GM23338 (cell line): Measurements from ENCODE around the gene APOLD1. TPM values are rescaled to one million over a fixed set of nuclear protein-coding genes. Genes with fewer than 3 reads are reported as not detected.

Experiments used
- ATAC-seq: fragments of 200-7000 bp; cut with Tn5 transposase; 3 replicates; pipeline ENCODE4 v1.9.1; 2020
- DNase-seq: peaks from one replicate; pipeline ENCODE4 v3.0.0-alpha.2; 2015; ENCODE audit warnings: low spot score
- H2AFZ ChIP-seq: fragments of 200-600 bp; sonication (generic); 2 replicates; pipeline ENCODE4 v1.8.0; 2016; ENCODE audit warnings: antibody characterized with exemption, mild to moderate bottlenecking, moderate library complexity
- H3F3A ChIP-seq: fragments of 200-600 bp; sonication (generic); replicated peaks from 2 replicates; pipeline ENCODE4 v1.8.0; 2017; ENCODE audit warnings: antibody characterized with exemption, mixed run types, low read depth
- H3K27ac ChIP-seq: fragments of 200-600 bp; sonication (generic); 2 replicates; pipeline ENCODE4 v1.6.1; 2016; ENCODE audit warnings: low read depth
- H3K27me3 ChIP-seq: fragments of 200-600 bp; sonication (generic); 2 replicates; pipeline ENCODE4 v1.8.0; 2016; ENCODE audit warnings: mild to moderate bottlenecking, mixed run types, moderate library complexity; ENCODE audit not compliant: insufficient read depth
- H3K36me3 ChIP-seq: fragments of 200-600 bp; sonication (generic); 2 replicates; pipeline ENCODE4 v1.8.0; 2016; ENCODE audit warnings: mild to moderate bottlenecking; ENCODE audit not compliant: insufficient read depth
- H3K4me1 ChIP-seq: fragments of 200-600 bp; sonication (generic); 2 replicates; pipeline ENCODE4 v1.8.0; 2016; ENCODE audit warnings: mild to moderate bottlenecking, moderate library complexity; ENCODE audit not compliant: insufficient read depth
- H3K4me2 ChIP-seq: fragments of 200-600 bp; sonication (generic); 2 replicates; pipeline ENCODE4 v1.7.1; 2017; ENCODE audit warnings: mixed run types
- H3K4me3 ChIP-seq: fragments of 200-600 bp; sonication (generic); 2 replicates; pipeline ENCODE4 v1.6.1; 2016; ENCODE audit warnings: mixed run types
- H3K79me2 ChIP-seq: fragments of 200-600 bp; sonication (generic); replicated peaks from 2 replicates; pipeline ENCODE4 v1.8.0; 2017; ENCODE audit warnings: mild to moderate bottlenecking; ENCODE audit not compliant: insufficient read depth
- H3K9me2 ChIP-seq: fragments of 200-600 bp; sonication (generic); 2 replicates; pipeline ENCODE4 v1.8.0; 2017; ENCODE audit not compliant: insufficient read depth
- H4K20me1 ChIP-seq: fragments of 200-600 bp; sonication (generic); replicated peaks from 2 replicates; pipeline ENCODE4 v1.8.0; 2017; ENCODE audit warnings: mild to moderate bottlenecking; ENCODE audit not compliant: insufficient read depth
- H3K27ac Mint-ChIP-seq: 2 replicates; pipeline ENCODE4 v1.8.0; 2020; ENCODE audit warnings: inconsistent platforms, mild to moderate bottlenecking, moderate library complexity, mixed read lengths
- H3K27me3 Mint-ChIP-seq: 3 replicates; pipeline ENCODE4 v1.8.0; 2022; ENCODE audit warnings: low read depth, mild to moderate bottlenecking, moderate library complexity, mixed read lengths, inconsistent platforms; ENCODE audit not compliant: insufficient read depth, poor library complexity
- H3K36me3 Mint-ChIP-seq: 3 replicates; pipeline ENCODE4 v1.8.0; 2021; ENCODE audit warnings: low read depth, mild to moderate bottlenecking, inconsistent platforms, moderate library complexity, mixed read lengths
- H3K4me1 Mint-ChIP-seq: 3 replicates; pipeline ENCODE4 v1.8.0; 2020; ENCODE audit warnings: mild to moderate bottlenecking, inconsistent platforms, mixed read lengths
- H3K4me3 Mint-ChIP-seq: 3 replicates; pipeline ENCODE4 v1.8.0; 2021; ENCODE audit warnings: moderate library complexity, mild to moderate bottlenecking, inconsistent platforms, mixed read lengths
- H3K9me3 Mint-ChIP-seq: 3 replicates; pipeline ENCODE4 v1.8.0; 2020; ENCODE audit warnings: moderate library complexity, mild to moderate bottlenecking, inconsistent platforms, mixed read lengths
- CREB1 ChIP-seq: fragments of 250-450 bp; sonication (Bioruptor Pico); IDR thresholded peaks from 2 replicates; pipeline ENCODE4 v1.5.0; 2020; ENCODE audit warnings: low read depth, mild to moderate bottlenecking, moderate library complexity
- EZH2 ChIP-seq: fragments of 200-600 bp; sonication (generic); IDR thresholded peaks from one replicate; pipeline ENCODE4 v1.8.0; 2017; ENCODE audit warnings: antibody characterized with exemption, mild to moderate bottlenecking, low read depth; ENCODE audit not compliant: unreplicated experiment
- EZH2phosphoT487 ChIP-seq: fragments of 200-600 bp; sonication (generic); IDR thresholded peaks from one replicate; pipeline ENCODE4 v1.8.1; 2018; ENCODE audit warnings: antibody characterized with exemption; ENCODE audit not compliant: unreplicated experiment
- JUNB ChIP-seq: IDR thresholded peaks from one replicate; pipeline ENCODE4 v1.6.1; 2016; ENCODE audit warnings: antibody characterized with exemption; ENCODE audit not compliant: unreplicated experiment
- NANOG ChIP-seq: IDR thresholded peaks from 2 replicates; pipeline ENCODE4 v1.6.1; 2016; ENCODE audit warnings: antibody characterized with exemption, borderline replicate concordance
- POLR2AphosphoS5 ChIP-seq: IDR thresholded peaks from 2 replicates; pipeline ENCODE4 v1.6.1; 2016; ENCODE audit warnings: antibody characterized with exemption, low read depth
- STAT1 ChIP-seq: IDR thresholded peaks from one replicate; pipeline ENCODE4 v1.6.1; 2016; ENCODE audit warnings: antibody characterized with exemption; ENCODE audit not compliant: unreplicated experiment
- ZNF114 ChIP-seq: fragments of 250-450 bp; sonication (Bioruptor Pico); IDR thresholded peaks from 2 replicates; pipeline ENCODE4 v1.5.0; 2020; ENCODE audit warnings: mild to moderate bottlenecking, moderate library complexity
- ZNF331 ChIP-seq: fragments of 250-450 bp; sonication (Bioruptor Pico); IDR thresholded peaks from 2 replicates; pipeline ENCODE4 v1.5.0; 2020; ENCODE audit warnings: low read depth, mild to moderate bottlenecking, moderate library complexity
- ZNF462 ChIP-seq: fragments of 250-450 bp; sonication (Bioruptor Pico); IDR thresholded peaks from 2 replicates; pipeline ENCODE4 v1.5.0; 2020; ENCODE audit warnings: mild to moderate bottlenecking, moderate library complexity
- polyA plus RNA-seq: library from polyadenylated mRNA; unstranded; fragments of >200 nt; fragmentation: Nextera tagmentation; extraction: Ambion mirVana; gene quantifications from 2 replicates; pipeline ENCODE4 v1.2.1, GENCODE V29; 2016
- total RNA-seq: library from RNA; depleted of rRNA; stranded (reverse); fragments of >200 nt; shearing (Covaris generic); gene quantifications from 2 replicates; pipeline ENCODE4 v1.2.3, GENCODE V29; 2014
- TF ChIP-seq, protein P1 (sequence below), 2 experiments: fragments of 200-600 bp in 1 of 2; sonication (generic) in 1 of 2; conservative IDR thresholded peaks; 2 replicates each; pipeline versions ENCODE4 v1.5.1 to v1.6.1; 2016 to 2017; ENCODE audit warnings: antibody characterized with exemption in 2 of 2, low read depth in 2 of 2, mild to moderate bottlenecking in 2 of 2, moderate library complexity in 1 of 2
- TF ChIP-seq, protein P2 (sequence below): IDR thresholded peaks from 2 replicates; pipeline ENCODE4 v1.6.1; 2016; ENCODE audit warnings: antibody characterized with exemption
- TF ChIP-seq, protein P3 (sequence below): IDR thresholded peaks from one replicate; pipeline ENCODE4 v1.6.1; 2018; ENCODE audit warnings: antibody characterized with exemption; ENCODE audit not compliant: unreplicated experiment

Gene APOLD1
- total and polyA plus RNA-seq, 2 experiments from 2014 or later = 0.94 to 1.8 TPM

DNA sequence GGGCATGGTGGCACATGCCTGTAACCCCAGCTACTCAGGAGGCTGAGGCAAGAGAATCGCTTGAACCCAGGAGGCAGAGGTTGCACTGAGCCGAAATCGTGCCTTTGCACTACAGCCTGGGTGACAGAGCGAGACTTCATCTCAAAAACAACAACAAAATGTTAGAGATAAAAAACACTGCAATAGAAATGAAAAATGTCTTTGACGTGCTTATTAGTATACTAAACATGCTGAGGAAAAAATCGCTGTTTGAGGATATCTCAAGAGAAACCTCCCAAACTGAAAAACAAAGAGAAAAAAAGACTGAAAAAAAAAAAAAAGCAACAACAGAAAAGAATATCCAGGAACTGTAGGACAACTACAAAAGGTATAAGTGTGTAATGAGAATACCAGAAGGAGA lies 15.2 kb upstream of the APOLD1 start:
- H3K27me3 ChIP-seq = no peaks in the 10 kb centered on the region
- no peak overlapping the region for H3K4me3 ChIP-seq
- no peaks in the 10 kb centered on the region for H3K36me3 ChIP-seq
- no peak overlapping the region for H3K4me2 ChIP-seq
- no peaks in the 10 kb centered on the region for H3K9me2 ChIP-seq
- ATAC-seq (no peak), DNase-seq (no peak)
- H3K27ac ChIP-seq = no peak overlapping the region
- no peak overlapping the region for H2AFZ ChIP-seq
- no peaks in the 10 kb centered on the region for H4K20me1 ChIP-seq
- no peaks in the 10 kb centered on the region for H3K79me2 ChIP-seq
- Mint-ChIP-seq H3K4me1 (no peaks in the 10 kb centered on the region), H3K36me3 (no peaks in the 10 kb centered on the region), H3K9me3 (no peaks in the 10 kb centered on the region; the same call in 2 of the 3 replicates), H3K27ac (no peak overlapping the region), H3K4me3 (no peak overlapping the region), H3K27me3 (no peaks in the 10 kb centered on the region)
- no peaks in the 10 kb centered on the region for H3F3A ChIP-seq
- H3K4me1 ChIP-seq = no peaks in the 10 kb centered on the region
- TF ChIP-seq EZH2phosphoT487 = no peak
- TF ChIP-seq JUNB = no peak
- no peak for TF ChIP-seq NANOG
- TF ChIP-seq POLR2AphosphoS5 = no peak
- TF ChIP-seq, protein P1, sequence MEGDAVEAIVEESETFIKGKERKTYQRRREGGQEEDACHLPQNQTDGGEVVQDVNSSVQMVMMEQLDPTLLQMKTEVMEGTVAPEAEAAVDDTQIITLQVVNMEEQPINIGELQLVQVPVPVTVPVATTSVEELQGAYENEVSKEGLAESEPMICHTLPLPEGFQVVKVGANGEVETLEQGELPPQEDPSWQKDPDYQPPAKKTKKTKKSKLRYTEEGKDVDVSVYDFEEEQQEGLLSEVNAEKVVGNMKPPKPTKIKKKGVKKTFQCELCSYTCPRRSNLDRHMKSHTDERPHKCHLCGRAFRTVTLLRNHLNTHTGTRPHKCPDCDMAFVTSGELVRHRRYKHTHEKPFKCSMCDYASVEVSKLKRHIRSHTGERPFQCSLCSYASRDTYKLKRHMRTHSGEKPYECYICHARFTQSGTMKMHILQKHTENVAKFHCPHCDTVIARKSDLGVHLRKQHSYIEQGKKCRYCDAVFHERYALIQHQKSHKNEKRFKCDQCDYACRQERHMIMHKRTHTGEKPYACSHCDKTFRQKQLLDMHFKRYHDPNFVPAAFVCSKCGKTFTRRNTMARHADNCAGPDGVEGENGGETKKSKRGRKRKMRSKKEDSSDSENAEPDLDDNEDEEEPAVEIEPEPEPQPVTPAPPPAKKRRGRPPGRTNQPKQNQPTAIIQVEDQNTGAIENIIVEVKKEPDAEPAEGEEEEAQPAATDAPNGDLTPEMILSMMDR (conservative IDR thresholded peaks at IDR 0.05; ENCODE audit: low read depth in 2 of 2) = no peak
- TF ChIP-seq, protein P2, sequence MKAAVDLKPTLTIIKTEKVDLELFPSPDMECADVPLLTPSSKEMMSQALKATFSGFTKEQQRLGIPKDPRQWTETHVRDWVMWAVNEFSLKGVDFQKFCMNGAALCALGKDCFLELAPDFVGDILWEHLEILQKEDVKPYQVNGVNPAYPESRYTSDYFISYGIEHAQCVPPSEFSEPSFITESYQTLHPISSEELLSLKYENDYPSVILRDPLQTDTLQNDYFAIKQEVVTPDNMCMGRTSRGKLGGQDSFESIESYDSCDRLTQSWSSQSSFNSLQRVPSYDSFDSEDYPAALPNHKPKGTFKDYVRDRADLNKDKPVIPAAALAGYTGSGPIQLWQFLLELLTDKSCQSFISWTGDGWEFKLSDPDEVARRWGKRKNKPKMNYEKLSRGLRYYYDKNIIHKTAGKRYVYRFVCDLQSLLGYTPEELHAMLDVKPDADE = no peak
- TF ChIP-seq ZNF462 (CRISPR knock-in tag) = no peak
- no peak for TF ChIP-seq STAT1
- TF ChIP-seq, protein P3, sequence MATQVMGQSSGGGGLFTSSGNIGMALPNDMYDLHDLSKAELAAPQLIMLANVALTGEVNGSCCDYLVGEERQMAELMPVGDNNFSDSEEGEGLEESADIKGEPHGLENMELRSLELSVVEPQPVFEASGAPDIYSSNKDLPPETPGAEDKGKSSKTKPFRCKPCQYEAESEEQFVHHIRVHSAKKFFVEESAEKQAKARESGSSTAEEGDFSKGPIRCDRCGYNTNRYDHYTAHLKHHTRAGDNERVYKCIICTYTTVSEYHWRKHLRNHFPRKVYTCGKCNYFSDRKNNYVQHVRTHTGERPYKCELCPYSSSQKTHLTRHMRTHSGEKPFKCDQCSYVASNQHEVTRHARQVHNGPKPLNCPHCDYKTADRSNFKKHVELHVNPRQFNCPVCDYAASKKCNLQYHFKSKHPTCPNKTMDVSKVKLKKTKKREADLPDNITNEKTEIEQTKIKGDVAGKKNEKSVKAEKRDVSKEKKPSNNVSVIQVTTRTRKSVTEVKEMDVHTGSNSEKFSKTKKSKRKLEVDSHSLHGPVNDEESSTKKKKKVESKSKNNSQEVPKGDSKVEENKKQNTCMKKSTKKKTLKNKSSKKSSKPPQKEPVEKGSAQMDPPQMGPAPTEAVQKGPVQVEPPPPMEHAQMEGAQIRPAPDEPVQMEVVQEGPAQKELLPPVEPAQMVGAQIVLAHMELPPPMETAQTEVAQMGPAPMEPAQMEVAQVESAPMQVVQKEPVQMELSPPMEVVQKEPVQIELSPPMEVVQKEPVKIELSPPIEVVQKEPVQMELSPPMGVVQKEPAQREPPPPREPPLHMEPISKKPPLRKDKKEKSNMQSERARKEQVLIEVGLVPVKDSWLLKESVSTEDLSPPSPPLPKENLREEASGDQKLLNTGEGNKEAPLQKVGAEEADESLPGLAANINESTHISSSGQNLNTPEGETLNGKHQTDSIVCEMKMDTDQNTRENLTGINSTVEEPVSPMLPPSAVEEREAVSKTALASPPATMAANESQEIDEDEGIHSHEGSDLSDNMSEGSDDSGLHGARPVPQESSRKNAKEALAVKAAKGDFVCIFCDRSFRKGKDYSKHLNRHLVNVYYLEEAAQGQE = no peak
- no peak for TF ChIP-seq EZH2
- TF ChIP-seq ZNF331 = no peak
- TF ChIP-seq CREB1 (CRISPR knock-in tag) = no peak
- TF ChIP-seq ZNF114 (CRISPR knock-in tag) = no peak
